HG02588 (cell line): ENCODE data around the gene ST3GAL5.

ENCODE experiments used
- ATAC-seq: cut with Tn5 transposase; IDR thresholded peaks from one replicate; pipeline ENCODE4 v1.9.1; 2021; ENCODE audit warnings: mild to moderate bottlenecking, moderate library complexity; ENCODE audit not compliant: unreplicated experiment

ST3GAL5 gene

DNA sequence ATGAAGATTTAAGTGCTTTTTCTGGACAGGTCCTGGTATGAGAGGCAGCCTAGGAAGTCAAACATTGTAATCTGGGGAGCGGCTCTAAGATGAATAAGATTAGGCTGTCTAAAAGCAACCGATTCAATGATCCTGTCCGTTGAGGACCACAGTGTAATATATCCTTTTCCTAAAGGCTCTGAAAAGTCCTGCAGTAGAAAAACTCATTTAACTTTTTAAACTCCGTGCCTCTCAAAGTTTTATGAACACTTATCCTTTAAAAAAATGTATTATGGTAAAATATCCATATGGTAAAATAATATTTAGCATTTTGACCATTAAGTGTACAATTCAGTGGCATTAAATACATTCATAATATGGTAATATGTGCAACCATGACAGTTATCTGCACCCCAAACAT, 95.2 kb downstream of the ST3GAL5 start:
- ATAC-seq, result no peak

DNA sequence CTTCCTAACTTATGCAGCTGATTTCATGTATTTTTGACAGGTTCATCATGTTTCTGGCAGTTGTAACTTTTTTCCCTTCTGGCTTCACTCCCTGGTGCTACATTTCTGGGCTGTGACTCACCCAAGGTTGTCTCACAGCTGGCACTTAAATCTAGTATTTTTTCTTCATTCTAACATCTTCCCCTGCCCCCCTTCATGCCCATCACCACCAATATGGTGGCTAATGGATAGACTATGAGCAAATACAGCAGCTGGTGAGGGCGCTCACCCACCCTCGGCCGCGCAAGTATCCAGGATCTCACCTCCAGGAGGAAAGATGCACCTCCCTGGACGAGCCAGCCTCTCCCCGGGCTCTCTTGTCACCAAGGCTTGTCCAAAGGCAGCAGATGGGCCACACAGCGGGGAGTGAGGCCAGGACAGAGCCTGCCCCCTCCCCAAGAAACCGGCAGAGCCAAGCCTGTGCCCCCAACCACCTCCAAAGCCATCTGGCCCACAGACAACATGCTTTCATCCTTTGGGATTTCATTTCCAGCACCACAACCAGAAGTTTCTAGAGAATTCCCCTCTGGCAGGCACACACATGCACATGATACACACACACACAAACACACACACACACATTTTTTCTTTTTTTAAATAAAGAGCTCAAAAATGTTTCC, 95.9 kb downstream of the ST3GAL5 start:
- ATAC-seq, result no peak

DNA sequence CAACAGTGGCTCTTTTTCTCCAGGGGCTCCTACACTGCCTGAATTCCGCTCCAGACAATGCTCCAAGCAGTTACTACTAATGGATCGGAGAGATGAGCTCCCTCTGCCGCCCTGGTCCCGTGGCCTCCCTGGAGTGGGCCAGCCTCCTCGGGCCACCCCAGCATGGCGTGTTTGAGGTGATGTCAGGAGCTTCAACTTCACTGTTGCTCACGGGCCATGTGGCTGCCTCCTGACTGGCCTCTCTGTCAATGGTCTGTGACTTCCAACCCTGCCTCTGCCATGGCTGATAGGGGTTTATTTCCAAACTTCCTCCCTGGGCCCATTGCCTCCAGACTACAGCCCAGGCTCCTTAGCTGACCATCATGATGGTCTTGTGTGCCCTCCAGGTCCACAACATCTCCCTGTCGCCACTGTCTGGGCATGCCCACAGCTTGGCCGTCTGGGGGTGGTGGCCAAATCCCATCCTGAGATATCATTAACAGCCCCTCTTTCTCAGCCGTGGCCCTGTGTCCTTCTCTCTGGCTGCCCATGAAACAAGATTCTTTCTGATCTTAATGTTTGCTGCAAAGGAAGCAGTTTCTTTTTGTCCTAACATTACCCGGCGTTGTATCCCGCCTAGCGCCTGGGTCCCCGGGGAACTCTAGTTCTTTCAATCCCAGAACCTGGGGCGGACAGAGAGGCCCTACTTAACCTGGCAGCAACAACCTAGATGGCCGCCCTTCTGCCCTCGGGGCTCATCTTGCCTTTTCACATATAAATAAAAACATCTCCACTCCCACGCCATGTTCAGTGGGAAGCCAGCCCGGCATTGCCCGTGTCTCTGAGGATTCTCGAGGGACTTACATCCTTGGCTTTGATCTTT, 96.9 kb downstream of the ST3GAL5 start:
- no peak for ATAC-seq

DNA sequence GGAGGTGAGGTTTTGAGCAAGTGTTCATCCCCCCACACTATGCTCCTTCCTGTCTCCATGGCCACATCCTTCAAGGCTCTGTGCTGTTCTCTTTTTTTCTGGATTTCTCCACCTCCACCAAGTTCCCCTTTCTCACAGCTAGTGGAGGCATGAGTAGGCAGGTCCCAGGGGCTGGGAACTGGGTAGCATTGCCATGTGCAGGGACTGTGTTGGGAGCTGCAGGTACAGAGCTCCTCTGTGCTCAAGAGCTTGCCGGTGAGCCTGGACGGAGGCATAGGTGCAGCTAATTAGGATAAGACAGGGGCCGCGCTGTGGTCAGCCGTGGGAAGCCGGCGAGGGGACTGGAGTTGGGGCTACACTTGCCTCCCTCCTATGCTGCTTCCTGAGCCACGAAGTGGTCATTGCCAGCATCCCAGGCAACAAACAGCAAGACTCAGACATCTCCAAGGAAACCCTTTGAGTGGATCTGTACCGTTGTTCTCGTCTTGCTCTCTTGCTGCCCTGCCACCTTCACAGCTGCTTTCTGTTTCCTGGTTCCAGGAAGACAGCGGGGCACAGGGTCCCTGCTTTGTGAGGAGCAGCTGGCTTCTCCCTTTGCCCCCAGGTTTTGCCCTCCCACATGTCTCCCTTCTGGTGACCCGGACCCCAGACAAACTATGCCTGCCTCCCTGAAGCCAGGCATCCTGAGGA, 98.1 kb downstream of the ST3GAL5 start:
- no peak for ATAC-seq

DNA sequence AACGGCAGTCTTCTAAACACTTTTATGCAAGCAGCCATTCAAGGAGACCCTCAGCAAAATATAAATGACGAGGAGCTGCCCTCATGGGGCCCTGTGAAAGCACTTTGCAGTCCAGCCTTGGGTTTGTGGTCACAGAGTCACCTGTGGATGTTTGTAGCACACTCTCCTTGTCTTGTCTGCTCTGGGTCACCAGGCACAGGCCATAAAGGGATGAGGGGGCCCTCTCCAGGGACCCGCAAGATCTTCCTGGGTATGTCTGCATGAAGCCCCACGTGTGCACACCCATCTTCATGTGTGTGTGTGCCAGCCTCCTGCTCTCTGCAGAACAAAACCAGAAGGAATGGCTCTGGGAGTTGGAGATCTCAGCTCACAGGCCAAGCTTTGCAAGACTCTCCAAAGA, 98.8 kb downstream of the ST3GAL5 start:
- no peak for ATAC-seq

DNA sequence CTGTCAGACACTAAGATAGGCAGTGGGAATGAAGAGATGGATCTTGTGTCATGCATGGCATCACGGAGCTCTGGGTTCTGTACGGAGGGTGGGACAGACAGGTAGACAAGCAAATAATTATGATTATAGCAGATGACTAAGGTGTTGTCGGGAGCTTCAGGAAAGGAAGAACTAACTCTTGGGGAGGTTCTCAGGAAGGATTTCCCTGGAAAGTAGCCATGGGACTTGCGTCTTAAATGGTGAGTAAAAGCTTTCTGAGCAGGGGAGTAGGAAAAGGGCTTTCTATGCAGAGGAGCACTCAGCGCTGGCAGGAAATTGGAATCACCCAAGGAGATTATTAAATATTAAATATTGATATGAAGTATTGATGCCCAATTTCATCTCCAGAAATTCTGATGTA, 99.5 kb downstream of the ST3GAL5 start:
- ATAC-seq, result no peak

DNA sequence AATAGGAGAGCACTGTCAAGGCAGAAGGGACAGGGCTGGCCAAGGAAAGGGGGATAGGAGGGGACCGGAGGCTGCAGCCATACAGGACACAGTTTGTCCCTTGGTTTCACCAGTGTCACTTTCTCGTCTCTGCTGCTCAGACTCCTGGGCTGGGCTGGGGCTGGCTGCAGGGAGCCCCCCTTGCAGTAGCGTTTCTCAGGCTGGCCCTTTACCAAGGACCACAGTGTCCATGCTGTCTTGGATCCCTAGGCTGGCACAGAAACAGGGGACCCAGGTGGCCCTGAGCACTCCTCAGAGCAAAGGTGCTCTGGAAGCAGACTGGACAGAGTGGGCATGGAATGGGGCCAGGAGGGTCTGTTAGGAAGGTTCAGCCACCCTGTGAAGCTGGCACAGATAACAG, 100.2 kb downstream of the ST3GAL5 start:
- no peak for ATAC-seq

DNA sequence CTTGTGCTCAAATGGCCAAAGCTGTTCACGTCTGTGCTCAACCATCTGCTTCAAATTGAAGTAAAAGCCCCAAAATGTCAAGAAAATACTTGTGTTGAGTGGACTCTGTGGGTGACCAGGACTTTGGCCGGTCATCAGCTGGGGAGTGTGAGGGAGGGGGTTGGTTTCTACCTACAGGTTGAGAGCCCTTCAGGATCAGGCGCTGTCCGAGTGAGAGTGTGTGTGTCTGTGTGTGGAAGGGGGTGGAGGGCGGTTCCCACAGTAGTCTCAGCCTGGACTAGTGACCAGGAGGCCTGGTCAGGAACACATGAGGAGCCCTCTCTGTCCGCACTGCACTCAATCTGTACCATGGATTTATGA, 100.8 kb downstream of the ST3GAL5 start:
- ATAC-seq, result no peak

DNA sequence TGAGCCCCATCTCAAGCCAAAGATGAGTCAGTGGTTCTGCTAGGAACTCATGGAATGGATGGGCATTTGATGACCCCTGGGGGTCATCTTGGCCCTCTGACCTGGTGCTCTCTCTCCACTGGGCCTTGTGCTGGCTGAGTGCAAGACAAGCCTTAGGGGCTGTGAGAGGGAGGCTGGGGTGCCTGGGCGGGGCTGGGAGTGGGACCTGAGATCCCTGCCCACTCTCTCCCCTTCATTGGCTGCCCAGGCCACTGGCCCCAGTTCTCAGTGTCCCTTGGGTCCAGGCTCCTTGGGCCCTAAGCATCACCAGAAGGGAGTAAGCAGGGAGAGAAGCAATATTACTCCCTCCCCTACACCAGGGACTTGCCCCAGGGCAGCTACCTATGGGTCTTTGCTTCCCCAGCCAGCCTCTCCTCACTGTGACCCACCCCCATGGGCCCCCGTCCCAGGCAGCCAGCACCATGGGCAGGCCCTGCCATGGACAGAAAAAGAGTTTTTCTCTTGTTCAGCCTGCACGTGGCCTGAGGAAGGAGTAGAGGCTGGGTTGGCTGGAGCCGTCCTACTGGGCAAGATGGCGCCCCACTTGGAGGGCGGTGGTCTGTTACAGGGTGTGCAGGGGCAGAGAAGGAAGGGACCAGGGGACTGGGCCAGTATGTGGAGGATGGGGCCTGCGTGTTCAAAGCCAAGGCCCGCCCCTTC, 101.4 kb downstream of the ST3GAL5 start:
- no peak for ATAC-seq
